ENCODE measurements around the gene SLC10A2.

SLC10A2 gene

DNA sequence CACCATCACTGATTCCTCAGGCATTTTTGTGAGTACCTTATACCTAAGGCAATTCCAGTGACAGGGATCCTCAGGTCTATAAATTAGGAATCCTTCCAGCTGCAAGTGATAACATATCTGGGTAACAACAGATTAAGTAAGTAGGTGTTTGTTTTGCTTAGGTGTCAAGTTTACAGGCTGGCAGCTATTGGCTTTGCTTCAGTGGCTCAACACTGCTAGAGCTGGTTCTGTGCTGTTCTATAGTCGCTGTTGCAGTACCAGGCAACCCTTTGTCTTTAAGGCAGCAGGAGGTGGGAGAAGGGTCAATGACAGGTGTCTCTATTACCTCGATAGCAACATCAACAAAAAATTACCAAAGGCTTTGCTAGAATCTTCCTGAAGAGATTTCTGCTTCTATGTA, 27.0 kb downstream of the SLC10A2 start:
- H3K4me3 ChIP-seq (ENCODE audit: low read depth, low read length): no peak overlapping the region
- TF ChIP-seq, protein P1, sequence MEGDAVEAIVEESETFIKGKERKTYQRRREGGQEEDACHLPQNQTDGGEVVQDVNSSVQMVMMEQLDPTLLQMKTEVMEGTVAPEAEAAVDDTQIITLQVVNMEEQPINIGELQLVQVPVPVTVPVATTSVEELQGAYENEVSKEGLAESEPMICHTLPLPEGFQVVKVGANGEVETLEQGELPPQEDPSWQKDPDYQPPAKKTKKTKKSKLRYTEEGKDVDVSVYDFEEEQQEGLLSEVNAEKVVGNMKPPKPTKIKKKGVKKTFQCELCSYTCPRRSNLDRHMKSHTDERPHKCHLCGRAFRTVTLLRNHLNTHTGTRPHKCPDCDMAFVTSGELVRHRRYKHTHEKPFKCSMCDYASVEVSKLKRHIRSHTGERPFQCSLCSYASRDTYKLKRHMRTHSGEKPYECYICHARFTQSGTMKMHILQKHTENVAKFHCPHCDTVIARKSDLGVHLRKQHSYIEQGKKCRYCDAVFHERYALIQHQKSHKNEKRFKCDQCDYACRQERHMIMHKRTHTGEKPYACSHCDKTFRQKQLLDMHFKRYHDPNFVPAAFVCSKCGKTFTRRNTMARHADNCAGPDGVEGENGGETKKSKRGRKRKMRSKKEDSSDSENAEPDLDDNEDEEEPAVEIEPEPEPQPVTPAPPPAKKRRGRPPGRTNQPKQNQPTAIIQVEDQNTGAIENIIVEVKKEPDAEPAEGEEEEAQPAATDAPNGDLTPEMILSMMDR (IDR thresholded peaks at IDR 0.05; ENCODE audit: insufficient read depth, low read length, missing control alignments): no peak
- POLR2A ChIA-PET: no interaction called here
- CTCF ChIA-PET: no interaction called here
- no peak for DNase-seq (ENCODE audit: low read depth, low spot score)

GRCh38 chr13:103036268-103036667, 29.9 kb downstream of the SLC10A2 start:
- DNase-seq (ENCODE audit: low read depth, low spot score): no peak
- TF ChIP-seq, protein P1 (IDR thresholded peaks at IDR 0.05; ENCODE audit: insufficient read depth, low read length, missing control alignments): no peak
- H3K4me3 ChIP-seq (ENCODE audit: low read depth, low read length): no peak overlapping the region
- ChIA-PET CTCF (no interaction called here), POLR2A (no interaction called here)

- POLR2A ChIA-PET: no interaction called here
- H3K4me3 ChIP-seq (ENCODE audit: low read depth, low read length): no peak overlapping the region
- DNase-seq (ENCODE audit: low read depth, low spot score): no peak
- CTCF ChIA-PET: no interaction called here
- TF ChIP-seq, protein P1 (IDR thresholded peaks at IDR 0.05; ENCODE audit: insufficient read depth, low read length, missing control alignments): no peak
Observed at GRCh38 chr13:103033999-103034398, 32.2 kb downstream of the SLC10A2 start.

DNA sequence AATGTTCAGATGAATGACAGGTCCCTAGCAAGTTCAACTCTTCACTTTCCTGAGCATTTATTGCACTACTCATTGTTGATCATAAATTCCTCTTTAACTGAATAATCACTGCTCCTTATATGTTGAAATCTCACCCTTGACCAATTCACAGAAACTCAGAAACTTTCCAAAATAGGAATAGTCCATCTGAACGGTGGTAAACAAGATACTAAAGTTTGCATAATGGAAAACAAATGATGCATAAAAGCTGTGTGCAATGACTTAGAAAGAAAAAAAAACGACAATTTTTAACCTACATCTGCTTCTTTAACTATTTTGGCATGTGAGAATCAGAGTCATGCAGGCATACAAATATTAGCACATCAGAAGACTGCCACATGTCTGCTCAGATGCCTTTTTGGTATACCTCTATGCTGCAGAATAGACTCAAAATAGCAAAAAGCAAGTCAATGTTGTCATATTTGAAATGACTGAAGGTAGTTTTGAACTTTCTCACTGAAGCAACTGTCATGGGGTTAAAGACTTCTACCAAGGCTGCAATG, 34.8 kb downstream of the SLC10A2 start:
- ChIA-PET CTCF (no interaction called here), POLR2A (no interaction called here)
- no peak for DNase-seq (ENCODE audit: low read depth, low spot score)
- TF ChIP-seq, protein P1 (IDR thresholded peaks at IDR 0.05; ENCODE audit: insufficient read depth, low read length, missing control alignments): no peak
- no peak overlapping the region for H3K4me3 ChIP-seq (ENCODE audit: low read depth, low read length)

GRCh38 chr13:103030776-103031175, 35.4 kb downstream of the SLC10A2 start:
- ChIA-PET CTCF (no interaction called here), POLR2A (no interaction called here)
- DNase-seq (ENCODE audit: low read depth, low spot score): no peak
- no peak overlapping the region for H3K4me3 ChIP-seq (ENCODE audit: low read depth, low read length)
- TF ChIP-seq, protein P1 (IDR thresholded peaks at IDR 0.05; ENCODE audit: insufficient read depth, low read length, missing control alignments): no peak

GRCh38 chr13:103029798-103030197, 36.4 kb downstream of the SLC10A2 start:
- H3K4me3 ChIP-seq (ENCODE audit: low read depth, low read length): no peak overlapping the region
- ChIA-PET CTCF (no interaction called here), POLR2A (no interaction called here)
- TF ChIP-seq, protein P1 (IDR thresholded peaks at IDR 0.05; ENCODE audit: insufficient read depth, low read length, missing control alignments): no peak
- DNase-seq (ENCODE audit: low read depth, low spot score): no peak
